Gastrocnemius medialis (tissue), 4 donors: ENCODE results near the gene PRKCZ.

Experiments
- CTCF ChIP-seq, 5 experiments: fragments of 450-650 bp in 3 of 5; fragments of 200-600 bp in 2 of 5; sonication (generic) in 2 of 5; IDR thresholded peaks in 4 of 5; conservative IDR thresholded peaks in 1 of 5; 1 replicate in 4 of 5; 2 replicates in 1 of 5; pipeline ENCODE4 v1.5.1; 2016 to 2019; ENCODE audit warnings: antibody characterized with exemption in 5 of 5, mild to moderate bottlenecking in 3 of 5, moderate library complexity in 3 of 5
- POLR2A ChIP-seq, 2 donors: fragments of 450-650 bp; IDR thresholded peaks; one replicate each; pipeline ENCODE4 v1.6.1; 2017; ENCODE audit warnings: antibody characterized with exemption in 2 of 2, mild to moderate bottlenecking in 2 of 2, moderate library complexity in 2 of 2

DNA sequence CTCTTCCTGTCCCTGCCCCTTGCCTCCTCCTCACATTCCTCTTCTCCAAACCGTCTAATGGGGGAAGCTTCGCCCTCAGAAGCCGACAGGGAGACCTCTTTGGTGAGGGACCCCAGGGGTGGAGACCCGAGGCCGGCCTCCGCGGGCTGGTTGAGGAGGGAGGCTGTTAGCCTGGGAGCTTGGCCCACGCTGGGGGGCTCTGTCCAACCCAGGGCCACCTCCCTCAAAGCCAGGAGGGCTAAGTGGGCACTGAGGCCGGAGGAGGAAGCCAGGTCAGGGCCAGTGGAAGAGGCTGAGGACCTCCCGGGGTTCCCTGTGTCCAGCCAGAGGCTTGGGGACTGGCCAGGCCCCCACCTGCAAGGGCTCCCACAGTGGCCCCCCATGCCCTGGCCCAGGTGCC, 25.8 kb upstream of the PRKCZ start:
- no peak for TF ChIP-seq CTCF (IDR thresholded peaks at IDR 0.05 in 4 of 5, conservative IDR thresholded peaks at IDR 0.05 in 1 of 5)
- no peak for TF ChIP-seq POLR2A (IDR thresholded peaks at IDR 0.05)
